HG03439 (cell line): Measurements from ENCODE around the gene HHATL.

Experiments used
- ATAC-seq: cut with Tn5 transposase; IDR thresholded peaks from one replicate; pipeline ENCODE4 v1.9.1; 2021; ENCODE audit warnings: mild to moderate bottlenecking, moderate library complexity; ENCODE audit not compliant: unreplicated experiment

The HHATL gene

DNA sequence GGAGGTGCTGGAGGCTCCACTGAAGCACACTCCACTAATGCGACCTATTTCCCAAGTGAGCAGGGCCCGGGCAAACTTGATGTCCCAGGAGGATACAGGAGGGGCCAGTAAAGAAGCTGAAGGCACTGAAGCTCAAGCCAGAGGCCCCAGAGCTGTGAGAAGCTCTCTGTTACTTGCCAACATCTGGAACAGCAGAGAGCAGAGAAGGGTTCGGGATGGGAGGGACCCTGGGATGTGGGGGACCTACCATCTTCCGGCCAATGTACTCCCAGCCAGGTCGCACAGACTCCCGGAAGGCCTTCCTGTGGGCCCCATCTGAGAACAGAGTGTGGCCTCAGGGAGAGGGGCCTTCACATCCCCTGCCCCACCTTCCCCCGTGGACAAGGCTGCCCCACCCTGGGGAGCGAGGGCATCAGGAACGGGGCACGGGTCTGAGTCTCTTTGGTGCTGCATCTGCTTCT, 3.1 kb downstream of the HHATL start:
- ATAC-seq = no peak

DNA sequence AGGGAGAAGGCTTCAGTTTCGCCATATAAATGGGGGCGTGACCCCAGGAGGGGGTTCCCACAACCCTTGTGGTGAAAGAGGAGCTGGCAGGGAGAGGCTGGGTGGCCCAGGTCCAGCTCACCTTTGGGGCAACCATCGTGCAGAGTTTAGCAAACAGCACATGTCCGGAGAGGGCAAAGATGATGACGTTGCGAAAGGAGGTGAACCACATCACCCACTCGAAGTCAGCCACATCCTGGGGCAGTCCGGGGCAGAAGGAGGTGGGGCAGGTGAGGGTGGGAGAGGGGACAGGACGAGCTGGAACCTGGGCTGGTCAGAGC, 3.7 kb downstream of the HHATL start:
- no peak for ATAC-seq

GRCh38 chr3:42698216-42698910, 4.2 kb downstream of the HHATL start:
- no peak for ATAC-seq

DNA sequence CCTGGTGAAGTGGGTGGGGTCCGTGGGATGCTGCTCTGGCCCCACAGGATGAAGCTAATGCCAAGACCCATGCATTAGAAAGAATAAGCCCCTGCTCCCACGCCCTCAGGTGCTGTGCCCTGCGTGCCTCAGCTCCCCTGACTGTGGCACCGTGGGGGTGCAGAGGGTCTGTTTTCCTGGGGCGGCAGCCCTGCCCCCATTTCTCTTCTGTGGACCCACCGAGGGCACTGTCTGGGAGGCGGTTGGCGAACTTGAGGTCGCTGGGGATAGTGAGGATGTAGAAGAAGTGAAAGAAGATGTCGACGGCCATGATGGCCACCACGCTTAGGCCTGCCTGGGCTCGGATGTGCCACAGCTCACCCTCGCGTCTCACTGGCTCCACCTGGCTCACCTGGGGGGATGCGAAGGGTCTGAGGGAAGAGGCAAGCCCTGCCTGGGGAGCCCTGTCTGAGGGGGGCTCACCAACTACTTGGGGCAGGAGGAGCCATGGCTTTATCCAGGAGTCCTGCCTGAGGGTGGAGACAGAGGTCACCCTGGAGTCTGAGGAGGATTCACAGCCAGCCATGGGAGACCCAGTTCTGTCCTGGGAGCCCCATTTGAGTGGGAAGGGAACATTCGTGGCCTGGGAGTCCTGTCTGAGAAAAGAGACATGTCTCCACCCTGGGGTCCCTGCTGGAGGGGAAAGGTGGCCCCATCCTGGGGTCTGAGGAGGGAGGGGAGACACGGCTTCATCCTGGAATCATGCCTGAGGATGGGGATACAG, 5.1 kb downstream of the HHATL start:
- no peak for ATAC-seq

DNA sequence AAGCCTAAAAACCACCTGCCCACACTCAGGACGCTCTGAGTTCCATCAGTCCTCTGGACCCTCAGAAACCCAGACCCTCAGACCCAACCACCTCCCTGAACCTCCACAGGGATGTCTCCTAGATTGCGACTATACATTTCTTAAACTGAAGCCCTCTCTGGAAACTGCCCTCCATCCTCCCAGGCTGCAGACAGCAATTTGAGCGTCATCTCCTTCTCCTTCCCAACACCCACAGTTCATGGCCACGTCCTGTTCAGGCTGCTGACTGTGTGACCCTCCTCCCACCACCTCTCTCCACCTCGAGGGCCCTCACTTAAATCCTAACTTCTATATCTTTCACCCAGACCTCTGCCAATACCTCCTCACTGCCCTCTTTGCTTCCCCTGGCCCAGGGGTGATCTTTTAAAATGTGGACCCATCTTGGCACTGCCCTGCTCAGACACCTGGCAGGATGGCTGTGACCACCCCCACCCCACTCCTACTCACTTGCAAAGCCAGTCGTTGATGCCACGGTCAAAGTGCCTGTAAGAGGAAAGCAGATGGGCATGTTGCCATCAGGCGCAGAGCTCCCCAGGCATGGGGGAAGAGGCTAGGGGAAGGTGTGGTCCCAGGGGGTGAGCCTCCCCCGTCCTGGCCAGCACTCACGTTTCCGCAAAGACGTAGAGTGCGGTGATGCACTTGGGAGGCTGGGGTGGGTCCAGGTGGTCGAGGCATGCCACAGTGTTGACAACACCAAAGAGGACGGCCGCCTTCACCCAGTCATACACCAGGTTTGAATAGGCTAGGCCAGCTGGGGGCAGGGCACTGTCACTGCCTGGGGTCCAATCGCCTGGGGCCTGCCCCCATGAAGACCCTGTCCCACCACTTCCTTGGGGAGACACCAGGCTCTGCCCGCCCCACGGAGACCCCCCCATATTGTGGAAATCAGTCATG, 6.0 kb downstream of the HHATL start:
- ATAC-seq = no peak

DNA sequence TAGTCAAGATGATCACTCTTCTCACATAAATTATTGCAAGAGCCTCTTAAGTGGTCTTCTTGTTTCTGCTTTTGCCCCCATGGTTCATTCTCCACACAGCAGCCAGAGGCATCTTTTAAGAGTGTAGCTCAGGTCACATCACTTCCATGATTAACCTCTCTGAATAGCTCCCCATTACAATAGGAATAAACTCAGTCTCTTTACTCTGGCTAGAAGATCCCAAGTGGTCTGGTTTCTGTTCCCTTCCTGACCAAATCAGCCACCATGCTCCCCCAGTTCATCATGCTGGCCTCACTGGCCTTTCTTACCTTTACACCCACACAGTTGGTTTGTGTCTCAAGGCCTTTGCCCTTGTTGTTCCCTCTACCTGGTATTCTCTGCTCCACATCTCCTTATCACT, 8.2 kb downstream of the HHATL start:
- ATAC-seq = no peak

GRCh38 chr3:42693530-42693930, 9.1 kb downstream of the HHATL start:
- no peak for ATAC-seq

- ATAC-seq = no peak
These were observed 9.7 kb downstream of the HHATL start for GRCh38 chr3:42692667-42693529.

DNA sequence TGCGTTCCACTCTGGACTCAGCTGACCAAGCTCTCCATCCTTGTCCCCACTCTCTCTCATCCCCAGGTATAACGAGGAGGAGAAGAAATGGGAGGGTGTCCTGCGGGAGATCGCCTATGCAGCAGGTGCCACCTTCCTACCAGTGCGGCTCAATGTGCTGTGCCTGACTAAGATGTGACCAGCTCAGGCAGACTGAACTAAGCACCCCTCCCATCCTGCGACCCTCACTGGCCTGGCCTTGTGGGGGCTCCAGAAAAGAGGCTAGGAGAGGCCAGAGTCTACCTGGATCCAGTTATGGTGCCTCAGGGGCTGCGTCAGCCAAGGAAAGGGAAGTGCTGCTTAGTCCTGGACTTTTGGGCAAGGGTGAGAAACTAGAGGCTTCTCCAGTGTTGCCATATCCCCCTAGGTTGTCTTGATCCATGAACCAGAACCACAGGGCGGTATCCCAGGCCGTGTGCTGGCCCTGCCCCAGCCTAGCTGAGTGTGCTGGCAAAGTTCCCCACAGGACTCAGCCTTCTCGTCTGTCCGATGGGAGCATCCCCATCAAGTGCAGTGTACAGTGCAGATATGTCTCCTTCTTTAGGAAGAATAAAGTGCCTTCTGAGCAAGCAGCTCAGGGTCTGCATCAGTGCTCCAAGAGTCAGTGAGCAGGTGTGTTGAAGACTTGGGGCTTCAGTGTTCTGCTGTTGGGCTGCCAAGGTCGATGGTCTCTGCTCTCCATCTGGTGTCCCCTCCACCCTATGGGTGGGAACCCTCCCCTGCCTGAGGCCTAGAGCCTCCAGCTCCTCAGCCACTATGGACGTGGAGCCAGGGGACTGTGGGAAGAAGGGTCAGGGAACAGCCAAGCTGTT, 10.6 kb downstream of the HHATL start:
- ATAC-seq = no peak

GRCh38 chr3:42690766-42691680, 11.6 kb downstream of the HHATL start:
- no peak for ATAC-seq

GRCh38 chr3:42690191-42690590, 12.4 kb downstream of the HHATL start:
- no peak for ATAC-seq

- ATAC-seq = no peak
These were observed 13.1 kb downstream of the HHATL start for GRCh38 chr3:42689421-42690014.

- ATAC-seq = no peak
These were observed 13.8 kb downstream of the HHATL start for GRCh38 chr3:42688487-42689420.

- ATAC-seq = no peak
These were observed 14.6 kb downstream of the HHATL start for GRCh38 chr3:42688016-42688415.

DNA sequence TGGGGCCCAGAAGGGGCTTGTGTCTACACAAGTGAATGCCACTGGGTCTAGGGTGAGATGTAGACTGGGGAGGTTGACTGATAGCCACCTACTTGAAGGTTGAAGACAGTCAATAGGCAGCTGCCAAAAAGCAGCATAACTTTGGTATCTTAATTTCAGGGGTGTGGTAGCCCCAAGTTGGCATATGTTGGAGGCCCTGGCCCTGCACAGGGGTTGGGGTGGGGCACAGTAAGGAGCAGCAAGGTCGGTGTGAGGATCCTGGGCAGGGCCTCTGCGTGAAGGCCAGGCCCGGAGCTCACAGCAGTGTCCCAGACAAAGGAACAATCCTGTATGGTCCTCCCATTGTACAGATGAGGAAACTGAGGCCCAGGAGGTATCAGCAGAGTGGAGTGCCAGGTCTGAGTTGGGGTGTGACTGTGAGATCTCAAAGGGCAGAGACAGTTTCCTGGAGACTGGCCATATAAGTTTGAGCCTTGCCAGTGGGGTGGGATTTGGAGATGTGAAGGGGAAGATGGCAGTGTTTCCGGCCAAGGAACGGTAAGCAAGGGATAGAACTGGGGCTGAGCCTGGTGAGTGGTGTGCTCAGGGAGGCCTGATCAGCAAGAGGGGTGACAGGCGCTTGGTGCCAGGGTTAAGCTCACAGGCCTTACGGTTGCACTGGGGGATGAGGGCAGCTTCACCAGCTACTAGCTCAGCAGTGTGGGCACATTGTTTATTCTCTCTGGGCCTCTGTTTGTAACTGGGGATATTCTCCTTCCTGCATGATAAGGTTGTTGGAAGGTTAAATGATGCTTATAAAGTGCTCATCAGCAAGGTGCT, 15.6 kb downstream of the HHATL start:
- ATAC-seq = no peak
